Inferior parietal cortex (tissue), 1 donor: ENCODE measurements around the gene SET.
"Not testable (repeated sequence)": the region's sequence is repeated elsewhere in the genome, so short reads cannot be mapped to it uniquely, and the experiment has no call there.

Experiments used
- DNase-seq: peaks from one replicate; pipeline ENCODE4 v3.0.0-alpha.2; 2016; ENCODE audit errors: extremely low spot score

Gene SET

DNA sequence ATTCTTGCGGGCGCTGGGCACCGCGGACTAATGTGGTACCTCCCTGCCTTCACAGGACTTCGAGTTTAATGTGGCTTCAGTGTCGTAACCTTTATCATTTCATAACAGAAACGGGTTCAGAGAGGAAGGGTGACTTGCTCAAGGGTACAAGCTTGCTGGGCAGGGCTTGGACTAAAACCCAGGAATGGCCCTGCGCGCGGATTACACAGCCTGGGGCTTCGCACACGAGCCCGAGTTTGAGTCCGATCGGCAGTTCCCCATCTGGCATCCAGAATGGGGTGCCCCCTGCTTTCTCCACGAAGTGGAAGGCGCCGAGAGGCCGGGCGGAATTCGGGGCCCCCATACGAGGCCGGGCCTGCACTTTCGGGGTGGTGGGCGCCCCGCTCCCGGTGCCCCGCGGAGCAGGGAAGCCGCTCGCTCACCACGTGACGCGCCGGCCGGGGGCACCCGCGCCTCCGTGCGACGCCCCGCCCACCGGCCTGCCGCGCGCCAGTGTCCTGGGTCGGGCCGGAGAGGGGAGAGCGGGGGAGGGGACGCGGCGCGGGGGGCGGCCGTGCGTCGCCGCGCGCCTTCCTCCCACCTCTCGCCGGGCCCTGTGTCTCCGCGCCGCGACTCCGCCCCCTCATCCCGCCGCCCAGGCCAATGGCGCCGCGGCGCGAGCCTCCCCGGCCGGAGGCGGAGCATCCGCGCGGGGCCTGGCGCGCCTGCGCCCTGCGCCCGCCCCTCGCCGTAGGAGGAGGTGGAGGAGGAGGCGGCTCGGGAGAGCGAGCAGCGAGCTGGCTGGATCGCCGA lies at the start of gene SET:
Gene SET, plus strand, starts transcription at position 722 of the 792 bp plus-strand sequence. CDS start 361 bp downstream, outside the sequence.
- DNase-seq, result peak; percentile 90

DNA sequence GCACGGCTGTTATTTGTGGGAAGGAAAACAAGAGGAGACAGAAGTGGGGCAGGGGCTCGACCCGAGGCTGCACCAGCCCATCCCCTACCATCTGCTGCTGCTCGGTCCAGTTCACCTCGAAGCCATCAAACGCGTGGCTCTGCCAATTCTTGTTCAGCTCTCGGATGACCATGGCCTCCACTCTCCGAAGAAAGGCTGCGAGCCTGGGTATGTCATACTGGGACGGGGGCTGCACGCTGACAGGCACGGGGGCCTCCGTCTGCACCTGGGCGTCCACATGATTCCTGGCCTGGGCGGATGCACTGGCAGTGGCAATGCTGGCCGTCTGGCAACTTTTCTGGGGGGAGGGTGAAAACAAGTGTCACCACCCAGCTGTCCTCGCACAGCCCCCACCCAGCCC lies 48.4 kb upstream of the SET start:
- DNase-seq, result no peak

DNA sequence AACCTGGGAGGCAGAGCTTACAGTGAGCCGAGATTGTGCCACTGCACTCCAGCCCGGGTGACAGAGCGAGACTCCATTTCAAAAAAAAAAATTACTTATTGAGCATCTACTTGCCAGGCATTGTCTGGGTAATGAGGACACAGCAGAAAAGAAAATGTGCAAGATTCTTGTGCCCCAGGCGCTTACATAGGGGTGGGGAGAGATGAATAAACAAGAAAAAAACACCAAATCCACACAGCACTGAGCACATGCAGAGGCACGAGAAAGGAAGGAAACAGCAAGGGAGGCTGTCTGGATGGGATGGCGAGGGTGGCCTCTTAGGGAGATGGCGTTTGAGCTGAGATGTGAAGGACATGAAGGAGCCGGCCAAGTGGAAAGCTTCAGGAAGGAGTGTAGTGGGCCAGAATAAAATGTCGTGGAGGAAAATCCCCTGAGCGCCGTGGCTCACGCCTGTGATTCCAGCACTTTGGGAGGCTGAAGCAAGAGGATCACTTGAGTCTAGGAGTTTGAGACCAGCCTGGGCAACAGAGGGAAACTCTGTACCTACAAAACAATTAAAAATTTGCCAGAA lies 46.3 kb upstream of the SET start:
- no peak for DNase-seq

DNA sequence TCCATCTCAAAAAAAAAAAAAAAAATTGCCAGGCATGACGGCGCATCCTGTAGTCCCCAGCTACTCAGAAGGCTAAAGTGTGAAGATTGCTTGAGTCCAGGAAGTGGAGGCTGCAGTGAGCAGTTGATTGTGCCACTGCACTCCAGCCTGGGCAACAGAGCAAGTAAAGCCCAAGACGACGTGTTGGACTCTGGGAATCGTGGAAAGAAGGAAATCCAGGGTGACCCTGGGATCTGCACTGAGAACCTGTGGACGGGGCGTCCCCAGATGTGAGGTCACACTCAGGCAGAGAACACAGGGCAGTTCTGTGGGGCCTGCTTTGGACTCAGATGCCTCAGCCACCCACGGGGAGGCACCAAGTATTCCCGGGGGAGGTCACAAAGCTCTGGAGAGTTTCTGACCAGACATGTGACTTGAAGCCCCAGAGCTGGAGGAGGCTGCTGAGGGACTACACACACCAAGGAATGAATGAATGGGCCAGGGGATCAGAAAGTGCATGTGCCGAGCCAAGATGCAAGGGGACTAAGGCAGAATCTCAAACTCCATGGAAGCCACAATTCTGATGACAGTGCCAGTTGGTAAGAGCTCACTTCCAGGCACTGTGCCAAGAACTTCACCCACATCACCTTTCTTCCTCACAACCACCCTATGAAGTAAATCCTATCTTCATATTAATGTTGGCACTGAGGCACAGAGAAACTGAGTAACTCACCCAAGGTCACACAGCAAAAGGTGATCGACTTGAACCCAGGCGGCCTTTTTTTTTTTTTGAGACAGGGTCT lies 45.3 kb upstream of the SET start:
- no peak for DNase-seq

GRCh38 chr9:128648206-128648605 lies 40.8 kb upstream of the SET start:
- not testable (repeated sequence) for DNase-seq

DNA sequence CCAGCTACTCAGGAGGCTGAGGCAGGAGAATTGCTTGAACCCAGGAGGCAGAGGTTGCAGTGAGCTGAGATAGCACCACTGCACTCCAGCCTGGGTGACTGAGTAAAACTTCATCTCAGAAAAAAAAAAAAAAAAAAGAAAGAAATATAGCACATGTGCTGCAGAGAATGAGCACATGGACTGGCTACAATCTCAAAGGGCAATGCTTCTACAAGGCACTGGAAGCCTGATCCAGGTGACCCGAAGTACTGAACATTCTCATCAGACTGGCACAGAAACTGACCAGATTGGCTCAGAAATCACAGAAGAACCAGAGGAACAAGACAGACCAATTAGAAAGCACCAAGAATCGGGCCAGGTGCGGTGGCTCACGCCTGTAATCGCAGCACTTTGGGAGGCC lies 37.2 kb upstream of the SET start:
- DNase-seq, result no peak

- no peak for DNase-seq
Observed at GRCh38 chr9:128653908-128654307, 35.1 kb upstream of the SET start.

- no peak for DNase-seq
Observed at GRCh38 chr9:128654481-128654880, 34.5 kb upstream of the SET start.

DNA sequence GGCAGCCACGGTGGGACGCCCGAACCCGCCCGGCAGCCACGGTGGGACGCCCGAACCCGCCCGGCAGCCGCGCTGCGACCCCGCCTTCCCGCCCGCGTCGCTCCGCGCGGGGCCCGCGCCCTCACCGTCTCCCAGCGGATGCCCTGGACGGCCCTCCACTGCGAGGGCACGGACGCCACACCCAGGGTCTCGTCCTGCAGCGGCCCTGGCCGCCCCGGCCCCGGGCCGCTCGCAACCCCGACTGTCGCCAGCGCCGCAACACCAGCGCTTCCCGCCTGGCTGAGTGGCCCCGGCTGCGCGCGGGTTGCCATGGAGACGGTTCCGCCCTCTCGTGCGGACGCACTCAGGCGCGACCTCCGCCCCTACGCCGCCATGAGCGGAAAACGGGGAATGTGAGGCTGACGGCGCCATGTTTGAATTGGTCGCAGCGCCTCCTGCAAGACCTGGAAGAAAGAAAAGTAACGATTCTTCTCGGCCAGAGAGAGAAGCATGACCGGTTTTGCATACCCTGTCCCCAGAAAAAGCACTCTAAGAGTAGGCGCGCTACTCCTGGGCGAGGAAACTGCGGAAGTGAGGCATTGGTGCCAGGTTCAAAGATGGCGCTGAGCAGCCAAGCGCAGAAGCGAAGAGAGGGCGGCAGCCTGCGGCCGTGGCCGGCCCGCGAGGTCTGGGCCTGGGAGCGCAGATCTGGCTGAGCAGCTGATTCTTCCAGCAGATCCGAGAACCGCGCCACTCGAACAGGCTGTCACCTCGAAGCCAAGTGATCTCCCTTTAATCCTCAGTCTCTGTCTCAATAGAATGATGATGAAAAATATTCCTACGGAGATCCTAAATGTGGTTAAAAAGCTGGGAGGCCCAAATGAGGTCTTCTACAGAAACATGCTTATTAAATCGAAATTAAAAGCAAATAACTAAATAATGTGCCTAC lies 32.3 kb upstream of the SET start, which contains the start of gene DYNC2I2:
Gene DYNC2I2, minus strand, starts transcription at position 432 of the 928 bp plus-strand sequence. Its CDS starts 121 bp downstream, at position 311.
- peak; percentile 95 for DNase-seq

DNA sequence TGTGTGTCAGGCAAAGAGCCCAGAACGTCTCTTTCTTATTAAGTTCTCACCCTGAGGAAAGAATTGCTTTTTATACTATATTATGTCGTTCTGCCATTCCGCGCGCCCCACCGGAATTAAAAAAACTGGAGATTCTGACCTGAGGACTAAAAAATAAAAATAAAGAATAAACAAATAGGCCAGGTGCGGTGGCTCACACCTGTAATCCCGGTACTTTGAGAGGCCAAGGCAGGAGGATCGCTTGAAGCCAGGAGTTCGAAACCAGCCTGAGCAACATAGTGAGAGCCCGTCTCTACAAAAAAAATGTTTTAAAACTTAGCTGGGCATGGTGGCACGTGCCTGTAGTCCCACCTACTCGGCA lies 31.7 kb upstream of the SET start:
- DNase-seq, result no peak

GRCh38 chr9:128657796-128658195 lies 31.2 kb upstream of the SET start:
- no peak for DNase-seq

GRCh38 chr9:128666481-128666941 lies 22.5 kb upstream of the SET start:
- not testable (repeated sequence) for DNase-seq

- no peak for DNase-seq
Observed at GRCh38 chr9:128669786-128670185, 19.2 kb upstream of the SET start.

- DNase-seq, result no peak
Observed at GRCh38 chr9:128675382-128675781, 13.6 kb upstream of the SET start.

DNA sequence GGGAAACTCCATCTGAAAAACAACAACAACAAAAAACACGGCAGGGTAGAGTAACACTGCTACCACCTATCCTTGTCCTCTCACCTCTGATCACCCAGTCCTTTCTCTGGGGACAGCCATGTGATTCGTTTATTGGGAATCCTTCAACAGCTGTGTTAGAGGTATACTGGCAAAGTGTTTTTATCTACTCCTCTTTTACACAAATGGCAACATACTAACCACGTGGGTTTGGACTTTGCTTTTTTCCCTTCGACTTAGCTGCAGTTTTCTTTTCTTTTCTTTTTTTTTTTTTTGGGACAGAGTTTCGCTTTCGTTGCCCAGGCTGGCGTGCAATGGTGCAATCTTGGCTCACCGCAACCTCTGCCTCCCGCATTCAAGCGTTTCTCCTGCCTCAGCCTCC lies 11.2 kb upstream of the SET start:
- no peak for DNase-seq

DNA sequence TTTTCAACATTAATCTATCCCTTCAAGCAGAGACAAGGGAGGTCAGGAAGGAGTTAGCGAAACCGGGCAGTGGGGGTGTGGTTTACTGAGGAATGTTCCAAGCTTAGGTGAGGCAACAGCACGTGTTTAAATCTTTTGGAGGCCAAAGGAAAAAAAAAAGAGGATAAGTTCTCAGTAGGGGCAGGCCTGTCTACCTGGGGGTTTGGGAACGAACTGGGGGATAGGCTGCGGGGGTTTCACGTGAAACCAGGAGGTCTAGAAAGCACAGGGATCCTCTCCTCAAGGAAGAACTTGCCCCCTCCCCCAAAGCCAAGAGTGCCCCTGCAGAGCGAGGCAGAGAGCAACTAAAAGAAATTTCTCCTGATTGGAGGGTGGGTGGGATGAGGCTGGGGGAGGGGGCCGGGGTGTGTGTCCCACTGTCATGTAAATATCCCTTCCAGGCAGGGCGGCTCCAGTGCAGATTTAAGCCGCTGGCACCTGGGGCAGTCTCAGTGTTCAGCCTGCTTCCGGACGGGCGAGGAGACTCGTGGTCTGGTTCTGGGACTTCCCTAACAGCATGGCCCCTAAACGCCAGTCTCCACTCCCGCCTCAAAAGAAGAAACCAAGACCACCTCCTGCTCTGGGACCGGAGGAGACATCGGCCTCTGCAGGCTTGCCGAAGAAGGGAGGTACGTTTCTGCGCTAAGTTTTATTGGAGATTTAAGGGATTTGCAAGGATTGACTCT lies 5.5 kb upstream of the SET start:
- DNase-seq, result no peak

DNA sequence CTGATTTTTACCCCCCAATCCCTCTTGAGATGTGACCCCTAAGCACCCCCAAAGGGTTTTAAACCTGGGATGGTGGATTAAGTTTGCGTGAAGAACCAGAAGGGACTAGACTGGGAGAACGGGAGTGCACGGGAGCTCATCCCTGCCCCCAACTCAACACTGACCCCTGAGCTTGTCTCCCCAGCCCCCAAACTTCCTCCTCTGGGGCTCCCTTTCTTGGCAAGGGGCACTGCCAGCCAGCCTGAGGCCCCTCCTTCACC lies 5.0 kb upstream of the SET start:
- DNase-seq, result no peak

GRCh38 chr9:128684325-128685199 lies 4.5 kb upstream of the SET start:
- DNase-seq, result no peak

DNA sequence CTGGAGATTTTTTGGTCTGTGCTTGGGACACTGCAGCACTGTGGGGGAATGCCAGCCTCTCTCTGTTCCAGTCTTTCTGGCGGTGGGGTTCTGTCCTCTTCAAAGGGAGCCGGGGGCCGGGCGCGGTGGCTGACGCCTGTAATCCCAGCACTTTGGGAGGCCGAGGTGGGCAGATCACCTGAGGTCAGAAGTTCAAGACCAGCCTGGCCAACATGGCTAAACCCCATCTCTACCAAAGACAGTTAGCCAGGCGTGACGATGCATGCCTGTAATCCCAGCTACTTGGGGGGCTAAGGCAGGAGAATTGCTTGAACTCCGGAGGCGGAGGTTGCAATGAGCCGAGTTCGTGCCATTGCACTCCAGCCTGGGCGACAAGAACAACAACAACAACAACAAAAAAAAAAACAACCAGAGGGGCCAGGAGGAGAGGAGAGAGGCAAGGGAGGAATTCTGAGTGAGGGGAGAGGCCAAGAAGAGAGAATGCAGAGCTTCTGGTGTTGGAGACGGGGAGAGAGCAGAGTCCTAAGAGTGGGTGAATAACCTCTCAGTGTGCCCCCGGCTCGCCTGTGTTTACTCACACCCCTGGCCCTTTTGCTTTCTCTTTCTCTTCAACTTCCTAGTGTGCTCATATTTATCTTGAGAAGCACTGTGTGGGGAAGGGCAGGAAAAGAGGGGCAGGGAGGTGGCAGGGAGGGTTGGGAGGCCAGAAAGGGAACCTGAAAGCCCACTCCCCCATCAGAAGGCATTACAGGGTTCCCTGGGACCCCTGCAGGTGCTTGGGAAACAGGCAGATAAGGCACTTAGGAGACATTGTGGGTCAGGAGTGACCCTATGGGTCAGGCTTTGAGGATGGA lies 3.2 kb upstream of the SET start:
- no peak for DNase-seq
